ENCODE data around the gene KRTAP10-3.
"Not testable (repeated sequence)": the region's sequence is repeated elsewhere in the genome, so short reads cannot be mapped to it uniquely, and the experiment has no call there.

The KRTAP10-3 gene

GRCh38 chr21:44550807-44551206 is 7.8 kb downstream of the KRTAP10-3 start:
- Histone ChIP-seq H3K36me3 (ENCODE audit: insufficient read depth, low read length) (no peaks in the 10 kb centered on the region), H3K9ac (ENCODE audit: low read depth, low read length) (no peak overlapping the region)

DNA sequence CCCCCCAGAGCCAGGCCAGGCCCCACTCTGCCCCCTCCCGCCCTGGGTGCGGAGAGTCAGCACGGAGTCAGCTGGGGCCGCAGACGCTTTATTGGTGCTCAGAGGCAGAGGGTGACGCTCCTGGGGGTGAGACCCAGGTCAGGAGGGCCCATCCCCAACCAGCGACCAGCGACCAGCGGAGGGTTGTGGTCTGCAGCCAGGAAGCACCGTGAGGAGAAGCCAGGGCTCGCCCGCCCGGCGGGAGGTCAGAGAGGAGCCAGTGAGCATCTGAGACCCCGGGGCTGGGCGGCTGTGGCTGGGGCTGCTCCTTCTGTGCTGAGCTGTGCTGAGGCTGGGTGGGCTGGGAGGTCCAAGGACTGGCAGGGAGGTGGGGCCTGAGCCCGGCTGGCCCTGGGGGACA is 8.3 kb downstream of the KRTAP10-3 start:
- peaks cover 23% of the 10 kb centered on the region for H3K4me1 ChIP-seq (ENCODE audit: insufficient read depth, low read length)
- not testable (repeated sequence) for H3K9ac ChIP-seq (ENCODE audit: low read depth, low read length); H3K36me3 ChIP-seq (ENCODE audit: insufficient read depth, low read length); H3K9me3 ChIP-seq (ENCODE audit: control insufficient read depth, insufficient read depth, low read length)

More at GRCh38 chr21:44550807-44551206, 7.8 kb downstream of the KRTAP10-3 start:
- Histone ChIP-seq H3K9me3 (ENCODE audit: control insufficient read depth, insufficient read depth, low read length) (no peaks in the 10 kb centered on the region; the same call in 1 of the 2 replicates), H3K4me1 (ENCODE audit: insufficient read depth, low read length) (peaks cover 23% of the 10 kb centered on the region)

GRCh38 chr21:44549525-44550211 is 8.9 kb downstream of the KRTAP10-3 start:
- Histone ChIP-seq H3K4me1 (ENCODE audit: insufficient read depth, low read length) (peaks cover 23% of the 10 kb centered on the region), H3K9me3 (ENCODE audit: control insufficient read depth, insufficient read depth, low read length) (no peaks in the 10 kb centered on the region; the same call in 1 of the 2 replicates), H3K9ac (ENCODE audit: low read depth, low read length) (no peak overlapping the region), H3K36me3 (ENCODE audit: insufficient read depth, low read length) (no peaks in the 10 kb centered on the region)

- Histone ChIP-seq H3K9ac (ENCODE audit: low read depth, low read length) (no peak overlapping the region), H3K36me3 (ENCODE audit: insufficient read depth, low read length) (no peaks in the 10 kb centered on the region), H3K4me1 (ENCODE audit: insufficient read depth, low read length) (peaks cover 23% of the 10 kb centered on the region), H3K9me3 (ENCODE audit: control insufficient read depth, insufficient read depth, low read length) (peaks cover under 1% of the 10 kb centered on the region; the same call in 1 of the 2 replicates)
Observed at GRCh38 chr21:44548922-44549321, 9.7 kb downstream of the KRTAP10-3 start.

DNA sequence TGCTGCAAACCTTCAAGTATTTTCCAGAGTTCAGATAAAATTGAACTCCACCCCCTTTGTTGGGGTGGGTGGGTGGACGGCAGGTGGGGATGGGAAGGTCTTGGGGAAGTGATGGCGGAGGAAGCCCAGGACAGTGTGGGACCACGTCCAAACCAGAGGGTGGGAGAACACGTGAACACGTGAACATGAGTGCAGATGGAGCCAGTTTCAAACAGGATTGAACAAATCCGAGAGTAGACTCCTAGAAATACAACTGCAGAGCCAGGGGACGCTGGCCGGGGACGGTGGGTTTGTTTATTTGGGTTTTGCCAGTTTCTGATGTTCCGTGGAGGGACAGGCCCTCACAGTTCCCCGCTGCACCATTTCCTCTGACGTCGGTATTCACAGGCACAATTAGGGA is 10.2 kb downstream of the KRTAP10-3 start:
- Histone ChIP-seq H3K36me3 (ENCODE audit: insufficient read depth, low read length) (no peaks in the 10 kb centered on the region), H3K9ac (ENCODE audit: low read depth, low read length) (no peak overlapping the region), H3K9me3 (ENCODE audit: control insufficient read depth, insufficient read depth, low read length) (peaks cover 2% of the 10 kb centered on the region; the same call in 1 of the 2 replicates), H3K4me1 (ENCODE audit: insufficient read depth, low read length) (peaks cover 23% of the 10 kb centered on the region)

- H3K9ac ChIP-seq (ENCODE audit: low read depth, low read length): no peak overlapping the region
- peaks cover 23% of the 10 kb centered on the region for H3K4me1 ChIP-seq (ENCODE audit: insufficient read depth, low read length)
Observed at GRCh38 chr21:44547656-44548331, 10.8 kb downstream of the KRTAP10-3 start.

DNA sequence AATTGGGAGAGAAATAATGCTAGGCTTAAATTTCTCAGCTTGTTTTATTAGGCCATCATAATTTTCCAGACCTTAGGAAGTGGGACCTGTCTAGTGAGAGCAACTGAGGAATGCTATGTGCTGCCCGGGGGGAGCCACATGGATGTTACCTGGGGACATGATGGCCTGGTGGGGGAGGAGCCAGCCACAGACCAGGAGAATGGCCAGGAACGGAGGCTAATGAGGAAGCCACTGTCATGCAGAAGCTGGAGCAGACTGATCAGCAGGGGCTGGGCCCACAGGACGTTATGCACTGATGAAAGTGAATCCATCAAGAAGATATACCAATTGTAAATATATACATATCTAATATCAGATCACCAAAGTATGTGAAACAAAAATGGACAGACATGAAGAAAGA is 14.0 kb downstream of the KRTAP10-3 start:
- H3K36me3 ChIP-seq (ENCODE audit: insufficient read depth, low read length): no peaks in the 10 kb centered on the region
- no peak overlapping the region for H3K9ac ChIP-seq (ENCODE audit: low read depth, low read length)
- H3K9me3 ChIP-seq (ENCODE audit: control insufficient read depth, insufficient read depth, low read length): peaks cover 7% of the 10 kb centered on the region
- peaks cover 17% of the 10 kb centered on the region for H3K4me1 ChIP-seq (ENCODE audit: insufficient read depth, low read length)

More at GRCh38 chr21:44547656-44548331, 10.8 kb downstream of the KRTAP10-3 start:
- Histone ChIP-seq H3K9me3 (ENCODE audit: control insufficient read depth, insufficient read depth, low read length) (peaks cover 2% of the 10 kb centered on the region; the same call in 1 of the 2 replicates), H3K36me3 (ENCODE audit: insufficient read depth, low read length) (no peaks in the 10 kb centered on the region)

GRCh38 chr21:44542716-44543115 is 15.9 kb downstream of the KRTAP10-3 start:
- H3K36me3 ChIP-seq (ENCODE audit: insufficient read depth, low read length): no peaks in the 10 kb centered on the region
- H3K9ac ChIP-seq (ENCODE audit: low read depth, low read length): no peak overlapping the region
- peaks cover 7% of the 10 kb centered on the region for H3K9me3 ChIP-seq (ENCODE audit: control insufficient read depth, insufficient read depth, low read length)
- H3K4me1 ChIP-seq (ENCODE audit: insufficient read depth, low read length): peaks cover 1% of the 10 kb centered on the region; the same call in 1 of the 2 replicates

GRCh38 chr21:44540741-44541288 is 17.8 kb downstream of the KRTAP10-3 start:
- Histone ChIP-seq H3K36me3 (ENCODE audit: insufficient read depth, low read length) (no peaks in the 10 kb centered on the region), H3K4me1 (ENCODE audit: insufficient read depth, low read length) (no peaks in the 10 kb centered on the region), H3K9ac (ENCODE audit: low read depth, low read length) (no peak overlapping the region), H3K9me3 (ENCODE audit: control insufficient read depth, insufficient read depth, low read length) (peaks cover 7% of the 10 kb centered on the region; the same call in 1 of the 2 replicates)

- H3K4me1 ChIP-seq (ENCODE audit: insufficient read depth, low read length): no peaks in the 10 kb centered on the region
- no peak within 1 kb of the TSS for H3K9ac ChIP-seq (ENCODE audit: low read depth, low read length)
- peaks cover 7% of the 10 kb centered on the region; the same call in 1 of the 2 replicates for H3K9me3 ChIP-seq (ENCODE audit: control insufficient read depth, insufficient read depth, low read length)
- no peaks in the 10 kb centered on the region for H3K36me3 ChIP-seq (ENCODE audit: insufficient read depth, low read length)
Observed at GRCh38 chr21:44539991-44540666, 18.5 kb downstream of the KRTAP10-3 start, which contains the start of gene KRTAP10-1. TSS of gene KRTAP10-1 (minus strand) at chr21:44540195. CDS start at chr21:44540150, 45 bp downstream.

DNA sequence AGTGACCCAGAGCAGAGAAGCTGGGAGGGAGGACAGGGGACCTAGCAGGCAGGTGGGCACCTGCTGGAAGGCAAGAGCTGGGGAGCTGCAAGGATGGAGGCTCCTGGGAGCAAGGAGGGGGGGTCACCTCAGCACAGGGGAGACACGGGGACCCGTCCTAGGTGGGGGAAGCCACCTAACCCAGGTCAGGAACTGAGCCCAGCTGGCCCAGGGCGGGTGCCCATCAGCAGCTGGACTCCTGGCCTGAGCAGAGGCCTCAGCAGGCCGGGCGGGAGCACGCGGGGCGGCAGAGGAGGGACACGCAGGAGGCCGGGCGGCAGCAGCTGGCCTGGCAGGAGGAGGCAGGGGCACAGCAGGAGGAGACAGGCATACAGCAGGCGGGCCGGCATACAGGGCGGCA is 19.5 kb downstream of the KRTAP10-3 start:
- no peaks in the 10 kb centered on the region for H3K36me3 ChIP-seq (ENCODE audit: insufficient read depth, low read length)
- no peak overlapping the region for H3K9ac ChIP-seq (ENCODE audit: low read depth, low read length)
- no peaks in the 10 kb centered on the region for H3K4me1 ChIP-seq (ENCODE audit: insufficient read depth, low read length)
- peaks cover 7% of the 10 kb centered on the region; the same call in 1 of the 2 replicates for H3K9me3 ChIP-seq (ENCODE audit: control insufficient read depth, insufficient read depth, low read length)

DNA sequence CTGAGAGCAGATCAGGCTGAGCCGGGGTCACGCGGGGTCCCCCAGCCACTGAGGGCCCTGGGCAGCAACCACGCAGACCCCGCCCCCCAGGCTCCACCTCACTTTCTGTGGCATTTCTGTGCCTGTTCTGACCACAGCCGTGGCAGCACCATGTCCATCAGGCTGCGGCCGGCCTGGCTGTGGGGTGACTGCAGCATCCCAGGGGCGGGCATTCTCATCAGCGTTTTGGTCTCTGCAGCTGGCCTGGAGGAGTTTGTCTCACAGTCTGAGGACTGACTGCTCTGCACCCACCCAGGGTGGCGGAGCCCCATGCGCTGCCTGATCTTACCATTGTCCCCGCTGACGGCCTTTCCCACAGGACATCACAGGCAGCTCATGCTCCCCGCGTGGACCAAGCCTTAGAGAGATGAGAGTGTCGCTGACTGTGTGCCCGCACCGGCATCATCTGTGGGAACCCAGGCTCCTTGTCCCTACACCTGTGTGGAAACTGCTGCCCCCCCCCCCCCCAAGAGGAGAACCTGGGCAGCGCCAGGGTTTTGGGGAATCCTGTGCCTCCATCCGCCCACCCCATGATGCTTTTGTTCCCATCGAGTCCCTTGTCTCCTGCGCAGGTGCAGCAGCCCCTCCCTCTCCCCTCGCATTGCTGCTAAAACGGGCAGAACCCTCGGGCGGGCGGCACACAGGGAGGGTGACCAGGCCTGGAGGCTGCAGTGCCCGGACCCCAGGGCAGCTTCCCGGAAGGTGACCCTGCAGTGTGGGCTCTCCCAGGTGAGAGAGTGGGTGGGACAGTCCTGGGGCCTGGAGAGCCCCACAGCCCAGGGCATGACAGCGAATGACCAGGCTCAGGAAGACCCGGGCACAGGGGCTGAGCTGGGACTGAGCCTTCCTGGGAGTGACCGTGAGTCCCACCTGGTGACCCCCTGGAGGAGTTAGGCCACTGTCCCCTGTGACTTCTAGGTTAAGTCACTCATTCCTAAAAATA is 20.4 kb downstream of the KRTAP10-3 start:
- no peaks in the 10 kb centered on the region for H3K4me1 ChIP-seq (ENCODE audit: insufficient read depth, low read length)
- H3K9me3 ChIP-seq (ENCODE audit: control insufficient read depth, insufficient read depth, low read length): peaks cover 5% of the 10 kb centered on the region; the same call in 1 of the 2 replicates
- H3K36me3 ChIP-seq (ENCODE audit: insufficient read depth, low read length): no peaks in the 10 kb centered on the region
- no peak overlapping the region for H3K9ac ChIP-seq (ENCODE audit: low read depth, low read length)

GRCh38 chr21:44535963-44536362 is 22.6 kb downstream of the KRTAP10-3 start:
- Histone ChIP-seq H3K4me1 (ENCODE audit: insufficient read depth, low read length) (no peaks in the 10 kb centered on the region), H3K9me3 (ENCODE audit: control insufficient read depth, insufficient read depth, low read length) (no peaks in the 10 kb centered on the region), H3K9ac (ENCODE audit: low read depth, low read length) (no peak overlapping the region)

More at GRCh38 chr21:44535963-44536362, 22.6 kb downstream of the KRTAP10-3 start:
- no peaks in the 10 kb centered on the region for H3K36me3 ChIP-seq (ENCODE audit: insufficient read depth, low read length)

All from ES-I3 (cell line).